OCI-LY3 (cell line): ENCODE data around the gene PLXNC1.

ENCODE experiments used
- H2AFZ ChIP-seq: fragments of 200-600, 300-600 bp; shearing (Covaris generic); 2 replicates; pipeline ENCODE4 v1.6.0; 2014; ENCODE audit warnings: antibody characterized with exemption, low read depth, low read length
- H3K27ac ChIP-seq: fragments of 200-600, 300-600 bp; sonication (generic); 2 replicates; pipeline ENCODE4 v1.5.1; 2014; ENCODE audit warnings: mild to moderate bottlenecking, low read length, moderate library complexity, mixed read lengths
- H3K27me3 ChIP-seq: fragments of 200-600, 300-600 bp; sonication (generic); 2 replicates; pipeline ENCODE4 v1.6.1; 2014; ENCODE audit warnings: low read depth, low read length, mixed read lengths
- H3K36me3 ChIP-seq: fragments of 200-600, 300-600 bp; sonication (generic); replicated peaks from 2 replicates; pipeline ENCODE3; 2014; ENCODE audit warnings: low read depth, low read length, mixed read lengths
- H3K4me1 ChIP-seq: fragments of 300-600, 200-600 bp; sonication (generic); 2 replicates; pipeline ENCODE4 v1.6.1; 2014; ENCODE audit warnings: low read length, mixed read lengths
- H3K4me2 ChIP-seq: fragments of 200-600, 300-600 bp; sonication (generic); 2 replicates; pipeline ENCODE4 v1.6.1; 2014; ENCODE audit warnings: low read length, mixed read lengths
- H3K4me3 ChIP-seq: fragments of 300-600, 200-600 bp; sonication (generic); 2 replicates; pipeline ENCODE4 v1.5.1; 2014; ENCODE audit warnings: antibody characterized with exemption, mild to moderate bottlenecking, low read length, moderate library complexity
- H3K79me2 ChIP-seq: fragments of 300-600, 200-600 bp; shearing (Covaris generic); 2 replicates; pipeline ENCODE4 v1.6.1; 2014; ENCODE audit warnings: mild to moderate bottlenecking, low read length, mixed read lengths
- H3K9ac ChIP-seq: fragments of 300-600, 200-600 bp; shearing (Covaris generic); 2 replicates; pipeline ENCODE4 v1.6.0; 2014; ENCODE audit warnings: mild to moderate bottlenecking, low read length, moderate library complexity
- H3K9me3 ChIP-seq: fragments of 200-600, 300-600 bp; shearing (Covaris generic); 2 replicates; pipeline ENCODE4 v1.6.1; 2014; ENCODE audit warnings: low read length, mixed read lengths; ENCODE audit not compliant: insufficient read depth
- H4K20me1 ChIP-seq: fragments of 200-600, 300-600 bp; sonication (generic); 2 replicates; pipeline ENCODE4 v1.6.1; 2016; ENCODE audit warnings: low read length, mixed read lengths; ENCODE audit not compliant: insufficient read depth
- EZH2phosphoT487 ChIP-seq: fragments of 200-600 bp; shearing (Covaris generic); IDR thresholded peaks from 2 replicates; pipeline ENCODE4 v1.6.1; 2018; ENCODE audit warnings: antibody characterized with exemption, mixed run types, low read depth
- TF ChIP-seq, protein P1 (sequence below): fragments of 200-600, 300-600 bp; sonication (generic); IDR thresholded peaks from 2 replicates; pipeline ENCODE4 v1.5.1; 2014; ENCODE audit warnings: antibody characterized with exemption, low read length, low read depth

Gene PLXNC1

GRCh38 chr12:94169966-94170689 is 21.8 kb downstream of the PLXNC1 start:
- H3K4me2 ChIP-seq: no peak overlapping the region
- no peaks in the 10 kb centered on the region for H3K9me3 ChIP-seq
- H3K36me3 ChIP-seq: no peaks in the 10 kb centered on the region
- H2AFZ ChIP-seq: no peak overlapping the region
- H3K4me3 ChIP-seq: no peak overlapping the region
- no peaks in the 10 kb centered on the region for H3K79me2 ChIP-seq
- no peak for TF ChIP-seq EZH2phosphoT487
- TF ChIP-seq, protein P1, sequence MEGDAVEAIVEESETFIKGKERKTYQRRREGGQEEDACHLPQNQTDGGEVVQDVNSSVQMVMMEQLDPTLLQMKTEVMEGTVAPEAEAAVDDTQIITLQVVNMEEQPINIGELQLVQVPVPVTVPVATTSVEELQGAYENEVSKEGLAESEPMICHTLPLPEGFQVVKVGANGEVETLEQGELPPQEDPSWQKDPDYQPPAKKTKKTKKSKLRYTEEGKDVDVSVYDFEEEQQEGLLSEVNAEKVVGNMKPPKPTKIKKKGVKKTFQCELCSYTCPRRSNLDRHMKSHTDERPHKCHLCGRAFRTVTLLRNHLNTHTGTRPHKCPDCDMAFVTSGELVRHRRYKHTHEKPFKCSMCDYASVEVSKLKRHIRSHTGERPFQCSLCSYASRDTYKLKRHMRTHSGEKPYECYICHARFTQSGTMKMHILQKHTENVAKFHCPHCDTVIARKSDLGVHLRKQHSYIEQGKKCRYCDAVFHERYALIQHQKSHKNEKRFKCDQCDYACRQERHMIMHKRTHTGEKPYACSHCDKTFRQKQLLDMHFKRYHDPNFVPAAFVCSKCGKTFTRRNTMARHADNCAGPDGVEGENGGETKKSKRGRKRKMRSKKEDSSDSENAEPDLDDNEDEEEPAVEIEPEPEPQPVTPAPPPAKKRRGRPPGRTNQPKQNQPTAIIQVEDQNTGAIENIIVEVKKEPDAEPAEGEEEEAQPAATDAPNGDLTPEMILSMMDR: no peak
- H3K27ac ChIP-seq: no peak overlapping the region
- no peaks in the 10 kb centered on the region for H4K20me1 ChIP-seq
- H3K4me1 ChIP-seq: peaks cover 24% of the 10 kb centered on the region
- peaks cover 66% of the 10 kb centered on the region for H3K27me3 ChIP-seq
- no peak overlapping the region for H3K9ac ChIP-seq

DNA sequence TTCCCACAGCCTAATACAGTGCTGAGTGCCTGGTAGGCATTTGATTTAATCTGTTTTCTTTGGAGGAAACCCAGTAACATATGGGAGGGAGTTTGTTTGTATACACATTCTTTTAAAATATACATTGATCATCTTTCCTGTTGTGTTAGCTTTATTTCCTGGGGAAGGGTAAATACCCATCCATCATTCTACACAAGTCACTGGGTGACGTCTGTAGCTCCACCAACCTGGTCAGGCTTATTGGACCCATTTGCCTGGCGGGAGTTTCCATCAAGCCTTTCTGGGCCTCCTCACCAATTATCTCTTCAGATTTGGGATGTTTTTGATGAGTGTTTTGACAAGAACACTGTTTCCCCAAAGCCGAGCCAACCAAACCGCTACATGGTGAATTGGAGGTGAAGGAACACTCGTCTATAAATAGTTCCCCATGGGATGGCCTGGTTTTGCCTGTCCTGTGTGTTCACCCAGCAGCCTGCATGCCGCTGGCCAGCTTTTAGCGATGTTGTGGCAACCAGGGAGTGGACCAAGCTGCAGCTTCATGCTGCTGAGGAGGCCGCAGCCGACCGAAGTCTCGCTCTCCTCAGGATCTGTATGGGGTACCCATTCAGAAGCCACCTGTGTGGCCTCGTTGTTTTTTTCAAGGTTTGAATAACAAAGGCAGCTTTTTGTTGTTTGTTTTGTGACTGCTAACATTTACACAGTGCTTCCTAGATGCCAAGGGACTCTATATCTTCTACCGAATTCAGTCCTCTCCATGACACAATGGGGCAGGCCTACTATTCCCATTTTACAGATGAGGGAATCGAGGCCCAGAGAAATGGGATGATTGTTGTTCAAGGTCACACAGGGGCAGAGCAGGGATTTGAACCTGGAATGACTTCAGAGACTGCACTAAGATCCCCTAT is 22.6 kb downstream of the PLXNC1 start:
- Histone ChIP-seq H3K9me3 (no peaks in the 10 kb centered on the region), H3K4me2 (no peak overlapping the region), H3K27ac (no peak overlapping the region), H4K20me1 (no peaks in the 10 kb centered on the region), H3K27me3 (peaks cover 66% of the 10 kb centered on the region), H3K79me2 (no peaks in the 10 kb centered on the region), H3K9ac (no peak overlapping the region), H3K36me3 (no peaks in the 10 kb centered on the region), H3K4me1 (peaks cover 33% of the 10 kb centered on the region), H2AFZ (no peak overlapping the region), H3K4me3 (no peak overlapping the region)
- no peak for TF ChIP-seq EZH2phosphoT487
- TF ChIP-seq, protein P1: no peak

- Histone ChIP-seq H3K9me3 (no peaks in the 10 kb centered on the region), H3K4me3 (no peak overlapping the region), H3K27me3 (peaks cover 66% of the 10 kb centered on the region), H4K20me1 (no peaks in the 10 kb centered on the region), H3K4me1 (peaks cover 37% of the 10 kb centered on the region), H2AFZ (no peak overlapping the region), H3K27ac (no peak overlapping the region), H3K36me3 (no peaks in the 10 kb centered on the region), H3K79me2 (no peaks in the 10 kb centered on the region), H3K4me2 (no peak overlapping the region), H3K9ac (no peak overlapping the region)
- TF ChIP-seq EZH2phosphoT487: no peak
- TF ChIP-seq, protein P1: no peak
Measured at GRCh38 chr12:94171595-94171930, 23.2 kb downstream of the PLXNC1 start.

DNA sequence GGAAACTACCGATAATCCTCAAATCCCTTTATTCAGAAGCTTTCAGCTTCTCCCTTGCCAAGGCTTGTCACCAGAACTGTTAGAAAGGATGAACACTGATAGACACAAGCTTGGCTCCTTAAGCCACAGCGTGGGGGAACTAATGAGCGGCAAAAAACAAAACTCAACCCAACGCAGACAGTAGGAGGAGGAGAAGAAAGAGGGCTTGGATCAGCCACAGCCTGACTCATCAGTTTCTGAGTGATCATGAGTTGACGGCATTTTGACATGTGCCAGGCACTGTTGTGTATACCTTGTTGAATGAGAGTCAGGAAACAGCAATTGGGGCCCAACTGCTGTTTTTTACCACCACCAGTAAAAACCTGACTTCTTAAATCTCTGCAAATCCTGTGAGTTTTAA is 23.7 kb downstream of the PLXNC1 start:
- Histone ChIP-seq H3K4me1 (peaks cover 37% of the 10 kb centered on the region), H3K36me3 (no peaks in the 10 kb centered on the region), H3K9me3 (no peaks in the 10 kb centered on the region), H3K4me3 (no peak overlapping the region), H3K4me2 (no peak overlapping the region), H3K79me2 (no peaks in the 10 kb centered on the region), H3K9ac (no peak overlapping the region), H2AFZ (no peak overlapping the region), H4K20me1 (no peaks in the 10 kb centered on the region), H3K27ac (no peak overlapping the region), H3K27me3 (peaks cover 61% of the 10 kb centered on the region)
- TF ChIP-seq EZH2phosphoT487: no peak
- TF ChIP-seq, protein P1: no peak
